ENCODE measurements around the gene LRBA. TPM values are rescaled to one million over a fixed set of nuclear protein-coding genes. Genes with fewer than 3 reads are reported as not detected.

LRBA gene
- total and polyA plus RNA-seq, 2 donors (not counting 3 experiments of a cell fraction or from before 2014, with no cell fraction given): 18.0 to 35.1 TPM

- TF ChIP-seq POLR2AphosphoS5 (IDR thresholded peaks at IDR 0.05; ENCODE audit: insufficient read depth, low read depth, low read length) (no peak), GATA2 (IDR thresholded peaks at IDR 0.05; ENCODE audit: insufficient read depth, insufficient read length, low read depth, low read length) (no peak), MYC (IDR thresholded peaks at IDR 0.05; ENCODE audit: low read depth, low read length) (no peak), MAX (IDR thresholded peaks at IDR 0.05; ENCODE audit: insufficient read depth, insufficient read length) (no peak), JUN (IDR thresholded peaks at IDR 0.05; ENCODE audit: borderline replicate concordance, insufficient read depth, insufficient read length, low read depth) (no peak), FOS (IDR thresholded peaks at IDR 0.05; ENCODE audit: borderline replicate concordance, insufficient read depth, low read length) (no peak), EZH2 (IDR thresholded peaks at IDR 0.05; ENCODE audit: borderline replicate concordance, low read depth, low read length, severe bottlenecking) (no peak), POLR2A (IDR thresholded peaks at IDR 0.05; ENCODE audit: low read depth, low read length) (no peak)
- TF ChIP-seq, protein P1, sequence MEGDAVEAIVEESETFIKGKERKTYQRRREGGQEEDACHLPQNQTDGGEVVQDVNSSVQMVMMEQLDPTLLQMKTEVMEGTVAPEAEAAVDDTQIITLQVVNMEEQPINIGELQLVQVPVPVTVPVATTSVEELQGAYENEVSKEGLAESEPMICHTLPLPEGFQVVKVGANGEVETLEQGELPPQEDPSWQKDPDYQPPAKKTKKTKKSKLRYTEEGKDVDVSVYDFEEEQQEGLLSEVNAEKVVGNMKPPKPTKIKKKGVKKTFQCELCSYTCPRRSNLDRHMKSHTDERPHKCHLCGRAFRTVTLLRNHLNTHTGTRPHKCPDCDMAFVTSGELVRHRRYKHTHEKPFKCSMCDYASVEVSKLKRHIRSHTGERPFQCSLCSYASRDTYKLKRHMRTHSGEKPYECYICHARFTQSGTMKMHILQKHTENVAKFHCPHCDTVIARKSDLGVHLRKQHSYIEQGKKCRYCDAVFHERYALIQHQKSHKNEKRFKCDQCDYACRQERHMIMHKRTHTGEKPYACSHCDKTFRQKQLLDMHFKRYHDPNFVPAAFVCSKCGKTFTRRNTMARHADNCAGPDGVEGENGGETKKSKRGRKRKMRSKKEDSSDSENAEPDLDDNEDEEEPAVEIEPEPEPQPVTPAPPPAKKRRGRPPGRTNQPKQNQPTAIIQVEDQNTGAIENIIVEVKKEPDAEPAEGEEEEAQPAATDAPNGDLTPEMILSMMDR (IDR thresholded peaks at IDR 0.05; ENCODE audit: extremely low read depth in 1 of 2, insufficient read depth in 1 of 2, low read depth in 1 of 2, low read length in 2 of 2): no peak
- POLR2A ChIA-PET: no interaction called here
- no peaks in the 10 kb centered on the region for H3K9me1 ChIP-seq (replicated peaks; ENCODE audit: control insufficient read depth, extremely low read depth, insufficient read depth, low read length)
- peaks cover 3% of the 10 kb centered on the region for H4K20me1 ChIP-seq (replicated peaks; ENCODE audit: control insufficient read depth, extremely low read depth, insufficient read depth, low read length)
- peaks cover 8% of the 10 kb centered on the region for H3K79me2 ChIP-seq (ENCODE audit: control insufficient read depth, insufficient read depth, low read length)
- intact Hi-C loops (cut with micrococcal nuclease) (no loop called here), dilution Hi-C loops (cut with MboI; ENCODE audit: extremely low pct_ligation_motif_present, low sequenced_read_pairs) (no loop called here)
- CTCF ChIA-PET: interaction anchor here (1.0 to 1.8 kb wide), 3 partner anchors 11 to 13 kb away, joined by 3 to 6 read pairs (median 3); no protein-coding TSS in a partner anchor
- no peak overlapping the region for H3K9ac ChIP-seq (replicated peaks; ENCODE audit: extremely low read depth, insufficient read depth, low read length)
- H3K4me2 ChIP-seq (ENCODE audit: insufficient read depth, low read length): no peak overlapping the region
- no peaks in the 10 kb centered on the region for H3K36me3 ChIP-seq (ENCODE audit: control insufficient read depth in 2 of 2, extremely low read depth in 1 of 2, insufficient read depth in 2 of 2, low read length in 2 of 2)
- FAIRE-seq (no peak), DNase-seq (ENCODE audit: low read depth, low spot score) (no peak)
- H3K27me3 ChIP-seq (ENCODE audit: control insufficient read depth in 2 of 2, insufficient read depth in 2 of 2, low read length in 2 of 2): no peaks in the 10 kb centered on the region
- no peak overlapping the region for H3K4me3 ChIP-seq (replicated peaks in 1 of 3; ENCODE audit: insufficient read depth in 1 of 3, low read depth in 1 of 3, low read length in 3 of 3)
- H2AFZ ChIP-seq (ENCODE audit: low read depth, low read length): no peak overlapping the region
- no TSS peak for BruUV-seq (replicated peaks)
- peaks cover 11% of the 10 kb centered on the region for H3K4me1 ChIP-seq (ENCODE audit: control insufficient read depth, extremely low read depth, insufficient read depth, low read length)
- H3K27ac ChIP-seq (ENCODE audit: insufficient read depth, low read depth, low read length): no peak overlapping the region
- no peaks in the 10 kb centered on the region for H3K9me3 ChIP-seq (replicated peaks; ENCODE audit: control insufficient read depth, insufficient read depth, low read length)
Measured at GRCh38 chr4:150948710-150949109, 66.4 kb downstream of the LRBA start.
